ENCODE data around the gene CREB5. TPM values are rescaled to one million over a fixed set of nuclear protein-coding genes. Genes with fewer than 3 reads are reported as not detected.

Gene CREB5
- polyA plus RNA-seq, 1 donor, result 12.9 TPM

DNA sequence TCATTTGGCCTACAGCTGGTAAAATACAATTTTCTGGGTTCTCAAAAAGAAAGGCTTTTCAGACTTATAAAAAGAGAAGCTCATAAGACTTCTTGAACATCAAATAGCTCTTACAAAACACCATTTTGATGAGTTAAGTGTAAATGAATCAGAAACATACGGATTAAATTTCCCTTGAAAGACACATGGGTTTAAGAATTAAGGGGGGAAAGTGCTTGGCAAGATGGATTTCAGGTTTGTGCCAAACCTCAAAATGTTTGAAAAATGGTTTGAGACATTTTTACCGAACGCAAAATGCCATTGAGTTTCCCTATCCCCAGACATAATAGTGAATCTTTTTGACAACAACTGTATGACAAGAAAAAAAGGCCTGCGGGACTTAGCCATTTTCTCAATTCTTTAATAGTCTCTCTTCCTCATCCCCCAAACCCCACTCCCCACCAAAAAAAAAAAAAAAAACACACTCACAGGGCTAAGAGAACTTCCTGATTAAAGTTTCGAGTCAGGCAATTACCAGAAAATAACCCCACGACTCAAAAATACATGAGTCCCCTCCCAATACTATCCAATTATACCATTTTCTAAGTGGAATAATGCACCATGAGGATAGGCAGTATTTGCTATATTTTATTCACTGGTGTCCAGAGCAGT is 285.7 kb downstream of the CREB5 start:
- no peak overlapping the region for H3K27ac ChIP-seq (ENCODE audit: low read length)
- H3K36me3 ChIP-seq (ENCODE audit: control insufficient read depth, insufficient read depth, low read length), result no peaks in the 10 kb centered on the region
- no peaks in the 10 kb centered on the region for H3K4me1 ChIP-seq (ENCODE audit: control insufficient read depth, insufficient read depth, low read length)
- H3K27me3 ChIP-seq (ENCODE audit: control insufficient read depth, insufficient read depth, low read length), result peaks cover 2% of the 10 kb centered on the region
- H3K9me3 ChIP-seq (ENCODE audit: control insufficient read depth, low read depth, low read length), result no peaks in the 10 kb centered on the region
- WGBS (ENCODE audit: insufficient coverage, low lambda C conversion rate), result 92% methylated on average over 2 of the region's 6 CpGs
- no peak overlapping the region for H3K4me3 ChIP-seq (ENCODE audit: low read length)
- DNase-seq, result no peak

DNA sequence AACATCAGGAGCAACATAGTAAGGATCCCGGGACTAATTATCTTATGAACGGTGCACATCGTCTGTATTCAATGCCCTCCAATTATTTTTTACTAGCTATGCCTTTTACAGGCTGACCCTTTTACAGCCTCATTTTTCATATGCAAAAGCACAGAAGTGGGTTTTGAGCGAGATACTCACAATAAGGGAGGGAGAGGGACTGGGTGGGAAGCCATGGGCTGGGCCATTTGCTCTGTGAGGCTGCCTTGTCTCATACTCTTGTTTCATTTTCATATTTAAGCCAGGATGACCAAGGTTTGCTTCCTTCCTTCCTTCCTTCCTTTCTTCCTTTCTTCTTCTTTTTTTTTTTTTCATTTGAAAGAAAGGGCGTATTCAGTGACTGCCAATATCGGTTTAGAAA is 286.5 kb downstream of the CREB5 start:
- H3K9me3 ChIP-seq (ENCODE audit: control insufficient read depth, low read depth, low read length), result no peaks in the 10 kb centered on the region
- peaks cover 2% of the 10 kb centered on the region for H3K27me3 ChIP-seq (ENCODE audit: control insufficient read depth, insufficient read depth, low read length)
- no peak overlapping the region for H3K27ac ChIP-seq (ENCODE audit: low read length)
- DNase-seq, result no peak
- no peaks in the 10 kb centered on the region for H3K4me1 ChIP-seq (ENCODE audit: control insufficient read depth, insufficient read depth, low read length)
- 60% methylated on average over 1 of the region's 6 CpGs for WGBS (ENCODE audit: insufficient coverage, low lambda C conversion rate)
- H3K4me3 ChIP-seq (ENCODE audit: low read length), result no peak overlapping the region
- no peaks in the 10 kb centered on the region for H3K36me3 ChIP-seq (ENCODE audit: control insufficient read depth, insufficient read depth, low read length)

DNA sequence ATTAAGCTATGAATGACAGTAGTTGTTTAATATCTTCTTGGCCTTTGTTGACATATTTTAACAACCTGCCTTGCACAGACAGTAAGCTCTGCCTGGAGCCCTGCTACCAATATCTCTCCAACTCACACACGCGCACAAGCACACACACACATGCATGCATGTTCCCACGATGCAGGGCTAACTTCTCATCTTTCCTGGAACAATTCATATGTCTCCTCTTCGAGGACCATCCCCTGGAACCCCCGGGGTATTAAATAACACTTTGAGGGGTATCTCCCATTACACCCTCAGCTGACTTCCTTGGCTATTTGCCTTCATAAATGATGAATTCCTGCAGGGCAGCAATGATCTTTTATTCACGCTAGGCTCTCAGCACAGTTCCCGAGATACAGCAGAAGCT is 287.8 kb downstream of the CREB5 start:
- Histone ChIP-seq H3K9me3 (ENCODE audit: control insufficient read depth, low read depth, low read length) (no peaks in the 10 kb centered on the region), H3K4me1 (ENCODE audit: control insufficient read depth, insufficient read depth, low read length) (no peaks in the 10 kb centered on the region), H3K36me3 (ENCODE audit: control insufficient read depth, insufficient read depth, low read length) (no peaks in the 10 kb centered on the region), H3K27me3 (ENCODE audit: control insufficient read depth, insufficient read depth, low read length) (peaks cover 2% of the 10 kb centered on the region), H3K27ac (ENCODE audit: low read length) (no peak overlapping the region), H3K4me3 (ENCODE audit: low read length) (no peak overlapping the region)
- no peak for DNase-seq
- WGBS (ENCODE audit: insufficient coverage, low lambda C conversion rate), result 50% methylated on average over 2 of the region's 7 CpGs

DNA sequence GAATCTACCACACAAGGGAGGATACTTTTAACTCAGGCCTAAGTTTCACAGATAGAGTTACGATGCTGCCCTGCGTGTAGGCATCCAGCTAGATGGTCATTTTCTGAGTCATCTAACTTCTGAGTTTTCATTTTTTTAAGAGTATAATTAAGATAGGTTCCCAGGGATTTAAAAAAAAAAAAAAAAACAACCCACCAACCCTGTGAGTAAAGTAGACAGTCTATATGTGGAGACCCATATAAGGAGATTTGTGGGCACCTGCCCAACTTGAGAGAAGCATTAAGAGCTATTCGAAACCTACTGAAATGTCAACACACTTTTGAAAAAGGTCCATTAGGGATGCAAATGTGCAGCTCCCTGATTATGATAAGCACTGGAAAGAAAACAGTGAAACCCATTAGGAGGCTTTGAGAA is 288.5 kb downstream of the CREB5 start:
- Histone ChIP-seq H3K27ac (ENCODE audit: low read length) (no peak overlapping the region), H3K4me1 (ENCODE audit: control insufficient read depth, insufficient read depth, low read length) (no peaks in the 10 kb centered on the region), H3K27me3 (ENCODE audit: control insufficient read depth, insufficient read depth, low read length) (no peaks in the 10 kb centered on the region), H3K4me3 (ENCODE audit: low read length) (no peak overlapping the region), H3K36me3 (ENCODE audit: control insufficient read depth, insufficient read depth, low read length) (no peaks in the 10 kb centered on the region), H3K9me3 (ENCODE audit: control insufficient read depth, low read depth, low read length) (no peaks in the 10 kb centered on the region)
- DNase-seq, result no peak
- WGBS (ENCODE audit: insufficient coverage, low lambda C conversion rate), result no CpG with 5 or more reads among the region's 3 CpGs

DNA sequence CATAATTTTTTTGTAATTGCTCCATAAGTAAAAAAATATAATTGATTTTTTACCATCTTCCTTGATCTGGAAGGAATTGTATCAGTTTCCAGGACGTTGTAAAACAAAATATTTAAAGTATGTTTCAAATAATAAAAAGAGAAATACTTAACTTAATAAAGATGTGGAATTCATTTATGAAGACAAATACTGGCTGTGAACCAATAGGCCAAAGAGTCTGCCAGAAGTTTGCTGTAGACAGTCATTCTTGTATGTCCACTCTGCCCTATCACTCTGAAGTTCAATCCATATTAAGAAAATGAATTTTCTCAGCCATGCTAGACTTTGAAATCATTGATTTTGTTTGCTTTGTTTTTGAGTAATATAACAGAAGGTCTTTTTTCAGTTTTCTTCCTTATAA is 289.4 kb downstream of the CREB5 start:
- WGBS (ENCODE audit: insufficient coverage, low lambda C conversion rate), result 88% methylated on average over 1 of the region's 1 CpG
- DNase-seq, result no peak
- H3K36me3 ChIP-seq (ENCODE audit: control insufficient read depth, insufficient read depth, low read length), result no peaks in the 10 kb centered on the region
- no peaks in the 10 kb centered on the region for H3K9me3 ChIP-seq (ENCODE audit: control insufficient read depth, low read depth, low read length)
- H3K27ac ChIP-seq (ENCODE audit: low read length), result no peak overlapping the region
- H3K4me3 ChIP-seq (ENCODE audit: low read length), result no peak overlapping the region
- no peaks in the 10 kb centered on the region for H3K4me1 ChIP-seq (ENCODE audit: control insufficient read depth, insufficient read depth, low read length)
- H3K27me3 ChIP-seq (ENCODE audit: control insufficient read depth, insufficient read depth, low read length), result no peaks in the 10 kb centered on the region

DNA sequence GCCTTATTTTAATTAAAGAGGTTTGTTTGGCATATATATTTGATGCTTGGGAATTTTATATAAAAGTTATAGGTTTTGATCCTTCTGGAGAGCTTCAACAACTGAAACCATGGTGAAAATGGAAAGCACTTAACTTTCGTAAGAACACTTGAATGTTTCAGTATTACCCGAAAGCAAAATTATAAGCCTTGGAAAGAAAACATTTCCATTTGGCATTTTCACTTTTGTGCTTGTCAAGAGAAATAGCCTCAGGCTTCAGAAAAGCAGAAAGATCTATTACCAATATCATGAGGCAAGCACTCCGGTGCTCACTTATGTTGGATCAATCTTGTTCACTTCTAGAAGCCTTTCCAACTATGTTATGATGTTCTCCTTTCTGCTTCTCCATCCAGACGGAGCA is 289.9 kb downstream of the CREB5 start:
- no peak overlapping the region for H3K27ac ChIP-seq (ENCODE audit: low read length)
- H3K4me3 ChIP-seq (ENCODE audit: low read length), result no peak overlapping the region
- H3K36me3 ChIP-seq (ENCODE audit: control insufficient read depth, insufficient read depth, low read length), result no peaks in the 10 kb centered on the region
- H3K9me3 ChIP-seq (ENCODE audit: control insufficient read depth, low read depth, low read length), result no peaks in the 10 kb centered on the region
- no peaks in the 10 kb centered on the region for H3K4me1 ChIP-seq (ENCODE audit: control insufficient read depth, insufficient read depth, low read length)
- H3K27me3 ChIP-seq (ENCODE audit: control insufficient read depth, insufficient read depth, low read length), result peaks cover under 1% of the 10 kb centered on the region
- WGBS (ENCODE audit: insufficient coverage, low lambda C conversion rate), result no CpG with 5 or more reads among the region's 4 CpGs
- no peak for DNase-seq

DNA sequence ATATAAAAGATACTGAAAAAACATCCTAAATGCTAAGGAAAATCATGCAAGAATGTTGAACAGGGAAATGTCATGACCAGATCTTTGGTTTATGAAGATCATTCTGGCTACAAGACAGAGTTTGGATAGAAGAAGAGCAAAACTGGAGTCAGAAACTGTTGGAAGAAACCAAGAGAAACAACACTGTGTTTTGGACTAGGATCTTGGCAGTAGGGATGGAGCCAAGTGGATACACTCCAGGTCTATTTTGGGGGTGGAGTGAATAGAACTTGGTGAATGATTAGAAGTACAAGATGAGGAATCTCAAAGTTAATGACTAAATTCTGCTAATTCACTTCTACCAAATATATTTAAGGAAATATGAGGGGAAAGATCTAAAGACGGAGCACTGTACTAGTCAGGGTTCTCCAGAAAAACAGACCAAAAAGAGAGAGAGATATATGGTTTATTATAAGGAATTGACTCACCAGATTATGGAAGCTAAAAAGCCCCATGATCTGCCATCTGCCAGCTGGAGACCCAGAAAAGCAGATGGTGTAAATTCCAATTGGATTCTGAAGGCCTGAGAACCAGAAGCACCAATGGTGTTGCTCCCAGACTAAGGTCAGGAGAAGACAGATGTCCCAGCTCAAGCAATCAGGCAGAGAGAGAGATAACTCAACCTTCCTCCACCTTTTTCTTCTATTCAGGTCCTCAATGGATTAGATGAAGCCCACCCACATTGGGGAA is 290.9 kb downstream of the CREB5 start:
- H3K27me3 ChIP-seq (ENCODE audit: control insufficient read depth, insufficient read depth, low read length), result peaks cover 3% of the 10 kb centered on the region
- H3K27ac ChIP-seq (ENCODE audit: low read length), result no peak overlapping the region
- no peaks in the 10 kb centered on the region for H3K9me3 ChIP-seq (ENCODE audit: control insufficient read depth, low read depth, low read length)
- WGBS (ENCODE audit: insufficient coverage, low lambda C conversion rate), result no CpG with 5 or more reads among the region's 1 CpG
- H3K4me3 ChIP-seq (ENCODE audit: low read length), result no peak overlapping the region
- H3K36me3 ChIP-seq (ENCODE audit: control insufficient read depth, insufficient read depth, low read length), result no peaks in the 10 kb centered on the region
- DNase-seq, result no peak
- H3K4me1 ChIP-seq (ENCODE audit: control insufficient read depth, insufficient read depth, low read length), result no peaks in the 10 kb centered on the region

DNA sequence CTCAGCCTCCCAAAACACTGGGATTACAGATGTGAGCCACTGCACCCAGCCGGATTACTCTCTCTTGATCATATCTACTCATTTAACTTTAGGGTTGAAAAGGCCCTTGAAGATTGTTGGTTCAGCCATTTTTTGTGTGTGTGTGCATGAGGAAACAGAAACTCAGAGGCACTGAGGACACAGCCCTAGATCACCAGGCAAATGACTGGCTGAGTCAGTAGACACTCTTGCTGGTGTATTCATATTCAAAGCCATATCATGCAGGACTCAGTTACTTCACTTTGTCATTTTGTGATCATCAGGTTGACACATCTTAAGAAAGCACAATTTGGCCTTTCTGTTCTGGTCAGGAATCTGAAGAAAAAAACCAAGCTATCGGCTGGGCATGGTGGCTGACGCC is 292.4 kb downstream of the CREB5 start:
- no peaks in the 10 kb centered on the region for H3K4me1 ChIP-seq (ENCODE audit: control insufficient read depth, insufficient read depth, low read length)
- no peak for DNase-seq
- no peak overlapping the region for H3K27ac ChIP-seq (ENCODE audit: low read length)
- no CpG with 5 or more reads among the region's 3 CpGs for WGBS (ENCODE audit: insufficient coverage, low lambda C conversion rate)
- peaks cover 3% of the 10 kb centered on the region for H3K27me3 ChIP-seq (ENCODE audit: control insufficient read depth, insufficient read depth, low read length)
- no peak overlapping the region for H3K4me3 ChIP-seq (ENCODE audit: low read length)
- H3K36me3 ChIP-seq (ENCODE audit: control insufficient read depth, insufficient read depth, low read length), result no peaks in the 10 kb centered on the region
- no peaks in the 10 kb centered on the region for H3K9me3 ChIP-seq (ENCODE audit: control insufficient read depth, low read depth, low read length)

DNA sequence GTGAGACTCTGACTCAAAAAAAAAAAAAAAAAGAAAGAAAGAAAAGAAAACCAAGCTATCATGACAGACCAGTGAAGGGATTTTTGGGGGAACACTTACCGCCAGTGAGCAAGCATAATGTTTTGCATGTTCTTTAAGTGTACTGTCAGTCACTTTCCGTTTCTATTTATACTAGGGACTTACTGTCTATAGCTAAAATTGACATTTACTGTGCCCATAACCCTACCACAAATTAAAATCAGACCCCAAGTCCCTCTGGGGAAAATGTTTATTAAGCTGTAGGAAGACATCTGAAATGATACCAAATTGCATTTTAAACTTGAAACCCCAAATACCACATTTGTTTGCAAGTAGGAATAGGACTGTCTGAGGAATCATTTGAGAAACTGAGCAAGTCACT is 293.0 kb downstream of the CREB5 start:
- no peak overlapping the region for H3K4me3 ChIP-seq (ENCODE audit: low read length)
- WGBS (ENCODE audit: insufficient coverage, low lambda C conversion rate), result no CpG with 5 or more reads among the region's 2 CpGs
- H3K27me3 ChIP-seq (ENCODE audit: control insufficient read depth, insufficient read depth, low read length), result peaks cover 3% of the 10 kb centered on the region
- H3K9me3 ChIP-seq (ENCODE audit: control insufficient read depth, low read depth, low read length), result no peaks in the 10 kb centered on the region
- H3K36me3 ChIP-seq (ENCODE audit: control insufficient read depth, insufficient read depth, low read length), result no peaks in the 10 kb centered on the region
- H3K4me1 ChIP-seq (ENCODE audit: control insufficient read depth, insufficient read depth, low read length), result no peaks in the 10 kb centered on the region
- no peak for DNase-seq
- H3K27ac ChIP-seq (ENCODE audit: low read length), result no peak overlapping the region

DNA sequence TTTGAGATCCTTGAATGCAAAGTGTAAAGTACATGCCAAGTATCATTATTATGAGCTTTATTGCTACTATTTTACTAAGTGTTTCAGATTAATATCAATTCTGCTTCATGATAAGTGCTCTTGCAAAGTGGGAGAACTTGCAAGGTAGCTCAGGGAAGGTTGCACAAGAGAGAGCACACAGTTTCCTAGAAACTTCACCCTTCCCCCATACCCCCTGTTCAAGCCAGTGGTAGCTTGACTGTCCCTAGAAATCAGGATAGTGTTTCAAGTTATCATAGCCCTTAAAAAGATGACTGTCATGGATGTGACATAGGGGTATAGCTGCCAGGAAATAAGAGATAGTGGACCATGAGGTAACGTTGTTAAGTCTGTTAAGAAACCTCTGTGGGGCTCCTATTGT is 294.3 kb downstream of the CREB5 start:
- peak; percentile 38 to 73 for DNase-seq
- Histone ChIP-seq H3K4me1 (ENCODE audit: control insufficient read depth, insufficient read depth, low read length) (no peaks in the 10 kb centered on the region), H3K4me3 (ENCODE audit: low read length) (no peak overlapping the region), H3K27me3 (ENCODE audit: control insufficient read depth, insufficient read depth, low read length) (peaks cover 5% of the 10 kb centered on the region), H3K36me3 (ENCODE audit: control insufficient read depth, insufficient read depth, low read length) (no peaks in the 10 kb centered on the region), H3K9me3 (ENCODE audit: control insufficient read depth, low read depth, low read length) (no peaks in the 10 kb centered on the region), H3K27ac (ENCODE audit: low read length) (no peak overlapping the region)
- WGBS (ENCODE audit: insufficient coverage, low lambda C conversion rate), result no CpG with 5 or more reads among the region's 1 CpG

DNA sequence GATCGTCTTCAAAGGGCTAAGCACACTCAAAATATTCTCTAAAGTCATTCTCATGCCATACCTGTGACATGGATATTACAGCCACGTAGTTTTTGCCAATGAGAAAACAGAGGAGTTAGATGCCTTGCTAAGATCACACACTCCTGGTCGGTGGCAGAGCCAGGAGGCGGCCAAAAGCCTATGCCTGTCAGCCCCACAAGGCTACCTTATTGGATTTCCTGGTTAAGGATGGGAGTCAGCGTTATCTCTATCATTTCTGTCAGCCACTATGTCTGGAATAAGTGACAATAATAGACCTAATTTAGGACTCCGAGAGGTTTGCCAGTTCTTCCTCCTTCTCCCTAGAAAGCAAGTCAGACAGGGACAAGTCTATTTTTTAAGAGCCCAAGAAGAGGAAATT is 295.0 kb downstream of the CREB5 start:
- DNase-seq, result no peak
- H3K36me3 ChIP-seq (ENCODE audit: control insufficient read depth, insufficient read depth, low read length), result no peaks in the 10 kb centered on the region
- H3K27me3 ChIP-seq (ENCODE audit: control insufficient read depth, insufficient read depth, low read length), result peaks cover 5% of the 10 kb centered on the region
- no peaks in the 10 kb centered on the region for H3K9me3 ChIP-seq (ENCODE audit: control insufficient read depth, low read depth, low read length)
- no peak overlapping the region for H3K4me3 ChIP-seq (ENCODE audit: low read length)
- WGBS (ENCODE audit: insufficient coverage, low lambda C conversion rate), result no CpG with 5 or more reads among the region's 6 CpGs
- no peak overlapping the region for H3K27ac ChIP-seq (ENCODE audit: low read length)
- H3K4me1 ChIP-seq (ENCODE audit: control insufficient read depth, insufficient read depth, low read length), result no peaks in the 10 kb centered on the region

Data from large intestine (tissue), 3 donors.